CD1c-positive myeloid dendritic cell (primary cell): ENCODE data around the gene RANGRF.

Experiments used
- DNase-seq: peaks from one replicate; pipeline ENCODE4 v3.0.0-alpha.2; 2016; ENCODE audit errors: extremely low spot score

The RANGRF gene

GRCh38 chr17:8314797-8315763, 26.6 kb downstream of the RANGRF start:
- DNase-seq: no peak

GRCh38 chr17:8315764-8316217, 27.3 kb downstream of the RANGRF start:
- DNase-seq: no peak

- no peak for DNase-seq
These were observed 29.8 kb downstream of the RANGRF start for GRCh38 chr17:8318010-8318935.

GRCh38 chr17:8320262-8320661, 31.8 kb downstream of the RANGRF start:
- DNase-seq: no peak

GRCh38 chr17:8320990-8321389, 32.5 kb downstream of the RANGRF start:
- DNase-seq: no peak

GRCh38 chr17:8322061-8322460, 33.6 kb downstream of the RANGRF start:
- DNase-seq: no peak

DNA sequence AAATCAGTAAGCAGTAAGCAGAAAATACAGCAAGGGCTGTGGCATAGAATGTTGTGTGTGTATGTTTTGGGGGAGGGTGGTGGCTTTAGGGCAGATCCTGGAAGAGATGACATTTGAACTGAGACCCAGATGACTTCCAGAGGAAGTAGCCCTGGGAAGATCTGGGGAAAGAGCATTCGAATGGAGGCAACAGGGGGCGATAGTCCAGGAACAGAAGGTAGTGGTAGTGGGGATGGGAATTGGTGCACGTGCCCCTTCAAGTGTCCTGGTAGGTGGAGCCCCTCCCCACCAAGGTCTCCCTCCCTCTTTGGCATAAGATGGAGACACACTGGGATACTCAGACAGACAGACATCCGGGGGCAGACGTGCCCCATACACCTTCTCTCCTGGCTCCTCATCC, 35.7 kb downstream of the RANGRF start:
- DNase-seq: no peak

GRCh38 chr17:8324923-8325322, 36.5 kb downstream of the RANGRF start:
- peak; percentile 59 for DNase-seq

DNA sequence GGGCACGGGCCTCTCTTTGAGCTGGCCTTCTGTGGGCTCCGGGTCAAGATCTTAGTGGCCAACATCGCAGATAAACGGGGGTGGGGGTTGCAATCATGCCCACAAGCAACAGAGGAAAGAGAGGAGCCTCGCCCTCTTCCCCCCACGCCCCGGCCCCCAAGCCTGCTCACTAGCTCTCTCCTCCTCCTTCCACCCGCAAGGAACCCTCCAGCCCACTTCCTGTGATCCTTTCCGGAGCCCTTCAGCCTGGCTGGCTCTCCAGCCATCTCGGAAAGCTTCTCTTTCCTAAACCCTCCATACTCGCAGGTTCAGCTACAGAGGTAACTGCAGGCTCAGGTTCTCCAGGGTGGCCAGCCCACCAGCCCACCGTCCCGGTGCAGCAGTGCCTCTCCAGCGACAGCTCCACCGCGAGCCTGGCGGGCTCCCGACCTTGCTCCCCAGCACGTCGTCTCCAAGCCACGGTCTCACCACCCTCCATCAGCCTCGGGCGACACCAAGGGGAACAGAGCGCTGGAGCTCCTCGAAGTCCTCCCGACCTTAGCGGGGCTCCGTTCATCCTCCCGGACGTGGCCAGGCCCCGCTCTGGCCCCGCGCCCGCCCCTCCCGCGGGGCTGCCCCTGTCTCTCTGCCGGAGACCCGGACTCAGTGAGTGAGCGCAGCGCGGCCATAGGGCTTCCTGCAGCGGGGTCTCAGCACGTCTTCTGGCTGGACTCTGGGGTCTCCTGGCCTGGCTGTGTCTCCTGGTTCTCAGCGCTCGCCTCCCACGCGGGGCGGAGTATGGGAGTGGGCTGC, 38.2 kb downstream of the RANGRF start:
- DNase-seq: peak; percentile 21

DNA sequence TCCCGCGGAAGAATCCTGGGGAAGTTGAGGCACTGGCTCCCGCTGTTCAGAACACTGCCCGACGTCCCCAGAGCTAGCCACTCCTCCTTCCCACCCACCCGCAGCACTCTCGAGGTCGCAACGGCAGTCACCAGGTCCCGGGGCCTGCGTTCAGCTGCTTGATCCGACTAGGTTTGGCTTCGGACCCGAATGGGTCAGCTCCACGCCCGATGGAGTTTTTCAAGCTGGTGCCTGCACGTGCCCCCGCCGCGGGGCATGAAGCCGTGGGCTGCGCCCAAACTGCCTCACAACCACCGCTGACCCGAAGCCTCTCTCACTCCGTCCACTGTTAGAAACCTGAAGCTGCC, 38.8 kb downstream of the RANGRF start:
- DNase-seq: no peak

DNA sequence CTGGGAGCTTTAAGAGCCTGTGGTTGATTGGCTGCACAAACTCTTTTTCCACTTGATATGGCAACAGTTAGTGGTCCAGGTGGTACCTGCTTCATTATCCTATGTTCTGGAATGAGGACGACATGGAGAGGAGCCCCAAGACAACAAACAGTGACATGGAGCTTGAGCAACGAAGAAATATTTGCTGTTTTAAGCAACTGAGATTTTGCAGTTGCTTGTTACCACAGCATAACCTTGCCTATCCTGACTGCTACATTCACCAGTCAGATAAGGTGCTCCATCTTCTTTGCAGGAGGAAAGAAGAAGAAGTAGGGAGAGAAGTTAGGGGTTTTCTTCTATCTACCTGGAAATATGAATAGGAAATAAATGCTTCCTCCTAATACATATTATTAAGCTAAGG, 43.7 kb downstream of the RANGRF start:
- no peak for DNase-seq

GRCh38 chr17:8332688-8333087, 44.2 kb downstream of the RANGRF start:
- DNase-seq: no peak

- DNase-seq: no peak
These were observed 44.8 kb downstream of the RANGRF start for GRCh38 chr17:8333281-8333680.

GRCh38 chr17:8337802-8338752, 49.6 kb downstream of the RANGRF start:
- DNase-seq: peak; percentile 40

GRCh38 chr17:8338753-8339140, 50.3 kb downstream of the RANGRF start:
- no peak for DNase-seq

- DNase-seq: no peak
These were observed 51.1 kb downstream of the RANGRF start, which contains the start of gene ODF4 for GRCh38 chr17:8339540-8339939. Gene ODF4, plus strand, starts transcription at chr17:8339840. Its CDS starts 212 bp downstream, at chr17:8340052.
